NCI-H2107 treated with DMSO at 0.1 percent for 48 hours (cell line): ENCODE measurements around the gene DDR1.
"Not testable (repeated sequence)": the region's sequence is repeated elsewhere in the genome, so short reads cannot be mapped to it uniquely, and the experiment has no call there.

Experiments used
- DNase-seq: peaks from one replicate; lab custom pipeline; 2025; ENCODE audit not compliant: unreplicated experiment; lab: John Stamatoyannopoulos, UW

DDR1 gene

DNA sequence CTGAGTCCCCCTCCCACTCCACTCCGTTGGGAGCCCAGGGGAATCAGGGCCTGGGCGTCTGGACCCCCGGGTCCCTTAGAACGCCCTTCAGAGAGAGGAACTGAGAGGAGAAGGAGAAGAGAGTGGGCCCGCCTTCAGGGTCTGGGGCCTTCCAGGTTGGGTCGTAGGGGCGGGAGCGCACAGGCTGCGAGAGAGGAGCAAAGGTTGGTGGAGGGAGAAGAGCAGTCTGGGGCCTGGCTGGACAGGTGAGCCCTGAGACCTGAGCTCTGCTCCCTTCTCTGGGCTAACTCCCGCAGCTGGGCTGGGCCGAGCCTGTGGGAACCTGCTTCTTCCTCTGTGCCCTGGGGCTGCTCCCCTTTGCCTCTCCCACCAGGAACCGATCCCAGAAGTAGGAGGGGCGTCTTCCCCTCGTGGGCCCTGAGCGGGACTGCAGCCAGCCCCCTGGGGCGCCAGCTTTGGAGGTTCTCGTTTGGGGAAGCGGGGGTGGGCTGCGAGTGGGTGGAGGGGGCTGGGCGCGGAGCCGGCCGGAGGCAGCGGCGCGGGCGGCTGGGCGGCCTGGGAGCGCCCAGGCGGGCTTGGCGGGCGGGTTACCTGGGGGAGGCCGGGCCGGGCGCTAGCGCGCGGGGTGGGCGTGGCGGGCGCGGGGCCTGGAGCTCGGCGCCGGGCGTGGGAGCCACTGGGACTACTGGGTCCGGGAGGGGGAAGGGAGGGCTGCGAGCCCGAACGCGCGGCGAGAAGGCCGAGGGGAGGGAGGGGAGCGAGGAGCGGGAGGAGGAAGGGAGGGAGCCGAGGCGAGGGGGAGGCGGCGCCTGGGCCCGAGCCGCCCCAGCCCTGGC is at the start of gene DDR1:
Gene DDR1 (plus strand): TSS at position 835 of the 836 bp plus-strand sequence. CDS start 4,211 bp downstream, outside the sequence.
- DNase-seq, result peak; percentile 1

DNA sequence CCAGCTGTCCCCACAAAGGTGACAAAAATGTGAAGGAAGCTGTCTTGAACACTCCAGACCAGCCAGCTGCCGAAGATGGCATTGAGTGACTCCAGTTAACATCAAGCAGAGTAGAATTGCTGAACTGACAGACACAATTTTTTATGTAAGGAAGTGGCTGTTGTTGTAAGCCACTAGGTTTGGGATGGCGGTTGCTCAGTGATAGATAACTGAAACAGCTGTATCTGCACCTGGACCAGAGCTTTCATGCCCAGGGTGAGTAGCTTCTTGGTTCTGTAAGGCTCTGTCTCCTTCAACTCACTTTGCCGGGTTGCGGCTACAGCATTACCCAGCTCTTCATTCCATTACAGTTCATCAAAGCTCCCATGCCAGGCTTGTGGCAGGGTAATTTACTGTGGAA is 49.7 kb upstream of the DDR1 start:
- DNase-seq, result no peak

DNA sequence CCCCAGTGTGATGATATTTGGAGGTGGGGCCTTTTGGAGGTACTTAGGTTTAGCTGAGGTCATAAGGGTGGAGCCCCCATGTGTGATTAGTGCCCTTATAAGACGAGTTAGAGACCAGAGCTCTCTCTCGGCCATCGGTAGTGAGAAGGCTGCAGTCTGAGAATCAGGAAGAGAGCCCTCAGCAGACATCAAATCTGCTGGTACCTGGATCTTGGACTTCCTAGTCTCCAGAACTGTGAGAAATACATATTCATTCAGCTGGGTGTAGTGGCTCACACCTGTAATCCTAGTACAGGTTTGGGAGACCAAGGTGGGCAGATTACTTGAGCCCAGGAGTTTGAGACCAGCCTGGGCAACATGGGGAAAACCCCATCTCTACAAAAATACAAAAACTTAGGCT is 48.7 kb upstream of the DDR1 start:
- DNase-seq, result no peak

DNA sequence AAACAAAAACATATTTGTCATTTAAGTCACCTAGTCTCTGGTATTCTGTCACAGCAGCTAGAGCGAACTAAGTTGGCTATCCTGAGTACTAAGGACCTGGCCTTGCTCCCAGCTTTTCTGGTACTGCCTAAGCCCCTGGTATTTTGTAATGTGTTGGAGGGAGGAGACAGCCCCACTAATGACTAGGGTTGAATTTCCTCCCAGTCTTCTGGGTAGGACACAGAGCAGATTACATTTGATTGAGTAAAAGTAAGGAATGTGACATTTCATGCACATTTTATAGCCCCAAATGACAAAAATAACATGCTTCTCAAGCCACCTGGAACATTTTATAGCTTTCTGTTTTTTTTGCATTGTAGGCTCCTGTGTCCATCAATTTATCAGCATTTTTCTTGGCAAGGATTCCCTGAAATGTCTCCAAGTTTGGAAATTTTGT is 47.9 kb upstream of the DDR1 start:
- DNase-seq, result no peak

DNA sequence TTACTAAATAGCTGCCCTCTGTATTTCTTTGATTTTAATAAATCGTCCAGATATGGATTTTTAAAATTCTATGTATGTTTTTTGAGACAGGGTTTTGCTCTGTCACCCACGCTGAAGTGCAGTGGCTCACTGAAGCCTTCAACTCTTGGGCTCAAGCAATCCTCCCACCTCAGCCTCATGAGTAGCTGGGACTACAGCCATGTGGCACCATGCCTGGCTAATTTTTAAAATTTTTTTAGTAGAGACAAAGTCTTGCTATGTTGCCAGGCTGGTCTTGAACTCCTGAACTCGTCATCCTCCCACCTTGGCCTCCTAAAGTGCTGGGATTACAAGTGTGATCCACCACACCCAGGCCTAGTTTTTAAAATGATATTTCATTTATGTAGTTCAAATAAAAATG is 47.4 kb upstream of the DDR1 start:
- no peak for DNase-seq

DNA sequence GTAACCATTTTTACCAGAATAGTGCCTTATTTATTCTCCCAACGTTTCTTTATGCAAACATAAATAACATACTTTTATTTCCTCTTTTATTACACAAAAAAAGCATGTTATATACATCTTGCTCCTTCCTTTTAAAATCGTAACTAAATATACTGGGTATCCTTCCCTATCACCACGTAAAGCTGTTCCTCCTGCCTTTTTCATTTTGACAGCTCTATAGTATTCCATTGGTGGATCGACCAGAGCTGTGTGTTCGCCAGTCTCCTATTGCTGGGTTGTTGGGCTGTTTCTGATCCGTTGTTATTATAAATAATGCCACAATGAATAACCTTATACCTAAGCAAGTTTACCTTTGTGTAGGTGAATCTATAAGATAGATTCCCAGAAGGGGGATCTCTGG is 46.9 kb upstream of the DDR1 start:
- no peak for DNase-seq

DNA sequence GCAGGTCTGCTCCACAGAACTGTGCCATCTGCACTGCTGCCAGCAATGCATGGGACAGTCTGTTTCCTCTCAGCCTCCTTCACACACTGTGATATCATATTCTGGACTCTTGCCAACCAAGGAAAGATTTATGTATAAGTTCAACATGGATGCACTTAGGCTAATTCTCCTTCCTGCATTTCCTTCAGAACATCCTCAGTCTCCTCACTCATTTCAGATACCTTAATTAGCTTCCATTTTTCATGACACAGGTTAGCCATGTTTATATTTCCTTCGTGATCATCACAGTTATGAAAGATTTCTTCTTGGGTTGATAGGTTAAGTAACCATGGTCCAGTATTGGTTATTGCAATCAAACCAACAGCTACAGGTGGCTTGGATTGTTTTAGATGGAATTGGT is 46.4 kb upstream of the DDR1 start:
- no peak for DNase-seq

DNA sequence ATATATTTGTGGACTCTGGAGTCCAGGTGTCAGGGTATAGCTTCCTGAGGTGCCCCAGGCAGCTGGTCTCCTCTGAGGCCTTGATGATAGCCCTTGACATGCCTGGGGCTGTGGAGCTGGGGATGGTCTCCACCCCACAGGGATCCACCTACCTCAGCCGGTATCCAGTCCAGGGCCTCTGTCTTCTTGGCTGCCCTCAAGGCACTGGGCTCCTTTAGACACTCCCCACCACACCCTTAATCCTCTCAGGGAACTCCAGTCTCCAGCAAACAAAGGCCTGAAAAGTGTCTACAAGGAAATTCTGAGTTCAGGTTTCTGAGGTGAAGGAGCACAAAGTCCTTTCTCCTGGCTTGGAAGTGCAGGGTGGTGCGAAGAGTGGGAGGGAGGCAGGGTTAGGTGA is 44.6 kb upstream of the DDR1 start:
- DNase-seq, result no peak

DNA sequence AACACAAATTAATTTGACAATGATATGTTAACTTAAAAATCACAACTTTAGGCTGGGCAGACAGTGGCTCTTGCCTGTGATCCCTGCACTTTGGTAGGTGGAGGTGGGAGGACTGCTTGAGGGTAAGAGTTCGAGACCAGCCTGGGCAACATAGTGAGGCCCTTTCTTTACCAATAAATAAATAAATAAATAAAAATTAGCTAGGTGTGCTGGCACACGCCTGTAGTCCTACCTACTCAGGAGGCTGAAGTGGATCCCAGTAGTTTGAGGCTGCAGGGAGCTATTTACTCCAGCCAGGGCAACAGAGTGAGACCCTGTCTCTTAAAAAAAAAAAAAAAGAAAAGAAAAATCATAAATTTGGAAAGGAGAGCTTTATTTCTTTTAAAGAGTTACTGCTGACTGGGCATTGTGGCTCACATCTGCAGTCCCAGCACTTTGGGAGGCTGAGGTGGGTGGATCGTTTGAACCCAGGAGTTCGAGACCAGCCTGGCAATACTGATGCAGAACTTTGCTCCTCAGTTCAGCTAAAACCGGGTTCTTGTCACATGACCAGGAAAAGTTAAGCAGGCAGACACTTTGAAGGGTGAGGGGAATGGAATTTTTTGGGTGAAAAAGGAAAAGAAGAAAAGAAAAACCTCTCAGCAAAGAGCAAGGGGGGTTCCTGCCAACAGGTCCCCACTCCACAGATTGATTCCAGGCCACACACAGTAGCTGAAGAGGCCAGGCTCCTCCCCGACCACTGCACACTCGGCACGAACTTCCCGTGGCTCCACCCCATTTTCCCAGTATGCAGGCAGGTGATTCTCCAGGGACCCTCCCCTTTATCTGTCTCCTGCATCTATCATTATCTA is 44.0 kb upstream of the DDR1 start:
- DNase-seq, result no peak

DNA sequence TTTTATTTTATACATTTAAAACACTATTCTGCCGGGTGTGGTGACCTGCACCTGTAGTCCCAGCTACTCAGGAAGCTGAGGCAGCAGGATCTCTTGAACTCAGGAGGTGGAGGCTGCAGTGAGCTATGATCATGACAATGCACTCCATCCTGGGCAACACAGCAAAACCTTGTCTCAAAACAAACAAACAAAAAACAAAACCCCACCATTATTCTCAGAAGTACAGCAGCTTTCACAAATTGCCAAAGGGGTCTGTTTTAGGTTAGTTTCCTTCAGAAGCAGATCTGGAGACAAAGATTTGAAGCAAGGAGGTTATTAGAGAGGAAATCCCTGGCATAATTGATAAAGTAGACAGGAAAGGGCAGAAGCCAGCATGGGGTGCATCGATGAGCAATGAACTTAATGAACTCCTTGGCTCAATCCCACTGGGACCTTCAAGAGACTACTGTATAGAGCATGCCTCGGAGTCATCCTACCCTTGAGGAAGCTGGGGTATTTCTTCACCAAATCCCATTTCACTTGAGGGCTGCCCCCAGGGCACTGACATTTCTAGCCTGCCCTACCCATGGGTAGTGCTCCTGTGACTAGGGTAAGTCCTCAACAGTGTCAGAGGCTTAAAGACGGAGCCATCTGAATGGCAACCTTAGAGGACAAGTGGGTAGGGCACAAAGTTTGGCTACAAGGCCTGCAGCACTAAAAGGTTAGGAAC is 43.2 kb upstream of the DDR1 start:
- no peak for DNase-seq

DNA sequence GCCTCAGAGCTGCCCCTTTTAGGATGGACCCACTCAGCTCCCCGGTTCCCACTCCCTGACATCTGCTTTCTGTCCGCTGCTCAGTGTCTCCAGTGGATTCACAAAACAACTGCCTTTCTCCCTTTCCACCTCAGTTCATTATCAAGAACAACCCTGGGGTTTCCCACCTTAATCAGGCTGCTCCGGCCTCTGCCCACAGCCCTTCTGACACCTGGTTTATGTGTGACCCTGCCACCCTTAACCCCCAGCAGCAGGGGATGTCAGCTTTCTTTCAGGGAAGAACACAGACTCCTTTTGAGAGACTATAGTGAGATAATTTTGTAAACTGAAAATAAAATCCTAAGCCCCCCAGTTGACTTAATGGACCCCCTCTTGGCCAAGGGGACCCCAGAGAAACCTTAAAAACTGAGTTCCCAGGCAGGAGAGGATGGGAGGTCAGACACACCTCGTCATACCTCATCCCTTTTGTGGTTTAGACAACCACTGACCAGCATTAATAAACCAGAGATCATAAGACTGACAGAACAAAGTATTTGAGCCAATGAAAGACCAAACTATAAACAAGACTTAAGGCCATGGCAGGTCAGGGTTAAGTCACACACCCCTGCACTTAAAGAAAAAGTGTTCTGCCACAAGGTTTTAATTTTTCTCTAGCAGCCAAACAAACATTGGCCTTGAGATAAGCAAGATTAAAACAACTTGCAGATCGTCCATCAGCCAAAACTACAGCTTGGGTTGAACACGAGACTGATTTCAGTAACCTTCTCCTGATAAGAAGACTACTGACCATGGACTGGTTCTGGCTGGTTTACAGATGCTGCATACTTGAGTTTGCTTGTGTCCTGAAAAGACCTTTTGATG is 42.4 kb upstream of the DDR1 start:
- DNase-seq, result no peak

DNA sequence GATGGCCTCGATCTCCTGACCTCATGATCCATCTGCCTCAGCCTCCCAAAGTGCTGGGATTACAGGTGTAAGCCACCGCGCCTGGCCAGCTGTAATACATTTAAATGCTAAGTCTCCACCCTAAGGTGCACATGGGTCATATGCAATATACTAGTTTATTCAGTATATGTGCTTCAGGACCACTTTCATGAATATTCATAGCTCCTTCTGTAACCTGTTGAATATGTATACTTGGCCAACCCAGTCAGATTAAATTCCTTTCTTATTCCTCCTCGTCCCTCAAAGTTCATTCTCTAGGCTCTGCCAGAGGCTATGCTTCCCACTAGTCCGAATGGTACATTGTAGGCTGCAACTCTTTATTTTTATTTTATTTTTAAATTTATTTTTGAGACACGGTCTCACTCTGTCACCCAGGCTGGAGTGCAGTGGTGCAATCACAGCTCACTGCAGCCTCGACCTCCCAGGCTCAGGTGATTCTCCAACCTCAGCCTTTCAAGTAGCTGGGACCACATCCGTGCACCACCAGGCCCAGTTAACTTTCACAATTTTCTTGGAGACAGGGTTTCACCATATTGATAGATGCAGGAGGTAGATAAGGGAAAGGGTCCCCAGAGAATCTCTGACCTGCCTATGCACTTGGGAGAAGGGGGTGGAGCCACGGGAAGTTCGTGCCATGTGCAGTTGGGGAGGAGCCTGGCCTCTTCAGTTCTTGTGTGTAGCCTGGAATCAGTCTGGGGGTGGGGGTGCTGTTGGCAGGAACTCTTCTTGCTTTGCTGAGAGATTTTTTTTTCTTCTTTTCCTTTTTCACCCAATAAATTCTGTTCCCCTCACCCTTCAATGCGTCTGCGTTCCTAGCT is 41.3 kb upstream of the DDR1 start:
- no peak for DNase-seq

DNA sequence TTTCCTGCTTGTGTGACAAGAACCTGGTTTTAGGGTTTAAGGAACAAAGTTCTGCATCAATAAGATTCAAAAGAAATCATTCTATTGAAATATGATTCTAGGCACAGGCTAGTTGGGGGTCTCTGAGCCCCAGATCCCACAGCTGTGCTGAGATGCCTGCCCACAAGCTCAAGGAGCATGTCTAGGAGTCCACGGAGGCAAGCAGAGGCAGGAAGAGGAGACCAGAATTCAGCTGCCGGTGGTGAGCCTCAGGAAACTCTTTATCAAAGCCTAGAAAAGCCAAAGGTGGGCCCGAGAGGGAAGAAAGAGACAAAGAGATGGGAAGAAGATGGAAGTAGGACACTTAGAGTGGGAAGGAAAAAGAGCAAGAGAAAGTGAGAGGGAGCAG is 40.7 kb upstream of the DDR1 start:
- DNase-seq, result no peak

DNA sequence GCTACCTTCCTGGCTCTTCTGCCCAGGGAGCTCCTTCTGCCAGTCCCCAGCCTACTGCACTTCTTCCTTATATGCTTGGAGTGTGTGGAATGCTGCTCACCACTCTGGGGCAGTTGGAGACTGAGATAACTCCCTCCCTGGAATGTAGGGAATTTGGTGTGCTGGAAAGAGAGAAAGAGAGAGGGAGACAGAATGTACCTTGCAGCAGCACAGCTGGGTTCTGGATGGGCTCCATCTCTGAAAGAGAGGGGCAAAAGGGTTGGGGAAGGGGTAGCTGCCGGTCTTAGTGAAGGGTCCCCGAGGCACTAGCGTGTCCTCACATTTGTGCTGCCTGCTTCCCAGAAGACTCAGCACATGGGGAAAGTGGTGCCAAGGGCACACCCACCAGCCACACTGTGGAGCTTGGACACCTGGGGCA is 40.2 kb upstream of the DDR1 start:
- DNase-seq, result no peak

DNA sequence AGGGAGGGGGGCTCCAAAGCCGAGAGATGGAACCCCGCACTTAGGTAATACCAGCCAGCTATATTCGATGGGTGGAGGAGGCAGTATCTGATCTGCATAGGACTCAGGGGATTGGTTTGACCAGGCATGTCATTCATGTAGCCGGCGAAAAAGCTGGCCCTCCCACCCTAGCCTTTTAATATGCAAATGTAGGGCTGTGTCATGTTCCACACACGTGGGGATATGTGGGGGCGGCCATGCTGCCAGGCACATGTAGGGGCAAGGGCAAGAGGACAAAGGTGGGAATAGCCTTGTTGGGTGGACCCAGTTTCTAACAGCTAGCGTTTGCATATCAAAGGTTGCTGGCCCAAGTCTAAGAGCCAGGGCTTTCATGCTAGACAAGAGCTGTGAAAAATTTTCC is 39.1 kb upstream of the DDR1 start:
- no peak for DNase-seq

DNA sequence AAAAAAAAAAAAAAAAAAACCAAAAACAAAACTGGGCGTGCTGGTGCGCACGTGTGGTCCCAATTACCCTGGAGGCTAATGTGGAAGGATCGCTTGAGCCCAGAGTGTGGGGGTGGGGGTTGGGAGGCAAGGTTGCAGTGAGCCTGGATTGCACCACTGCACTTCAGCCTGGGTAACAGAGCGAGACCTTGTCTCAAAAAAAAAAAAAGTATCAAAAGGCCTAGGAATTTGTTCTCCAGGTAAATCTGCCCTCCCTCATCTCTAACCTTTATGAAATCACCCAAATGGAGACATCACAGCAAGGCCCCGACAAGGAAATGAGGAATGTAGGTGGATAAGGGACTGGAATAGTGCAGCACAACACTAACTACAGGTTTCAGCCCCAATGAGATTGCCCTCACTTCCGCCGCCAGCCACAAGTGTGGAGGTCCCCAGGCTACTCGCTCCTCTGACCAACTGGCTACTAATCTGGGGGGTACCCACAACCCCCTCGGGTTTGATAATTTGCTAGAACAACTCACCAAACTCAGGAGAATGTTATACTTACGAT is 36.8 kb upstream of the DDR1 start:
- DNase-seq, result no peak

DNA sequence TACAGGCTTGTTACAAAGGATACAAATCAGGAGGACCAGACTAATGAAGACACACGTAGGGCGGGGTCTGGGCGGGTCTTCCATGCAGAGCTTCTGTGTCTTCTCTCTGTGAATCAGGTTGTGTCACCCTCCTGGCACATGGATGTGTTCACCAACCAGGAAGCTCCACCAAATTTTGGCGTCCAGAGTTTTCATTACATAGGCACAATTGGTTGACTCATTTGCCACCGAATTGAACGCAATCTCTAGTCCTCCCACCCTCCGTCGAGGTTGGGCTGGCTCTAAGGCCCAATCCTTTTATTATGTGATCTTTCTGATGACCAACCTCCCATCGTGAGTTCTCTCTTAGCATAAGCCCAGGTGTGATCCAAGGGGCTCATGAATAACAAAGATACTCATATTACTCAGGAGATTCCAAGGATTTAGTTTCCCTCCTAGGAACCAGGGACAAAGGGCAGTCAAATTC is 36.3 kb upstream of the DDR1 start:
- DNase-seq, result no peak

DNA sequence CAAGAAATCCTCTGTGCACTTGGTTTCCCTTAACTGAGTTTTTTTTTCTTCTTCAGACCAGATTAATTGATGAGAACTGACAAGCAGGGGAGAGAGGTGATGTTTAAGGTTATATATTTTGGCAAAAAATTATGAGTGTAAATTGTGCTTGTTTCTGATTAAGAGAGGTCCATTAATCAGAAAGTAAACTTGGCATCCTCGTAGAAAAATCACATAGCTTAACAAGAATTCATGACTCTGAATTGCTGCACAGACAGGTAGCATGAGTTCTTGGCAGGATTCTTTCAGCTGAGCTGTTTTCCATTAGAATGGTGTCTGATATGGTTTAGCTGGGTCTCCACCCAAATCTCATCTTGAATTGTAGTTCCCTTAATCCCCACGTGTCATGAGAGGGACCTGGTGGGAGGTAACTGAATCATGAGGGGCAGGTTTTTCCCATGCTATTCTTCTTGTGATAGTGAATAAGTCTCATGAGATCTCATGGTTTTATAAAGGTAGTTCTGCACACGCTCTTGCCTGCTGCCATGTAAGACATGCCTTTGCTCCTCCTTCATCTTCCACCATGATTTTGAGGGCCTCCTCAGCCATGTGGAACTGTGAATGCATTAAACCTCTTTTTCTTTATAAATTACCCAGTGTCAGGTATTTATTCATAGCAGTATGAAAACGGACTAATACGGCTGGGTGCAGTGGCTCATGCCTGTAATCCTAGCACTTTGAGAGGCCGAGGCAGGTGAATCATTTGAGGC is 34.2 kb upstream of the DDR1 start:
- no peak for DNase-seq

DNA sequence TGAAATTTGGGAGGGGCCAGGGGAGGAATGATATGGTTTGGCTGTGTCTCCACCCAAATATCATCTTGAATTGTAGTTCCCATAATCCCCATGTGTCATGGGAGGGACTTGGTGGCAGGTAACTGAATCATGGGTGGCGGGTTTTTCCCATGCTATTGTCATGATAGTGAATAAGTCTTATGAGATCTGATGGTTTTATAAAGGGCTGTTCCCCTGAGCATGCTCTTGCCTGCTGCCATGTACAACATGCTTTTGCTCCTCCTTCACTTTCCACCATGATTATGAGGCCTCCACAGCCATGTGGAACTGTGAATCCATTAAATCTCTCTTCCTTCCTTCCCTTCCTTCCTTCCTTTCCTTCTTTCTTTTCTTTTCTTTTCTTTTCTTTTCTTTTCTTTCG is 31.9 kb upstream of the DDR1 start:
- DNase-seq, result not testable (repeated sequence)
